ENCODE results near the gene PLS3.
"Not testable (repeated sequence)": the region's sequence is repeated elsewhere in the genome, so short reads cannot be mapped to it uniquely, and the experiment has no call there.

The PLS3 gene

DNA sequence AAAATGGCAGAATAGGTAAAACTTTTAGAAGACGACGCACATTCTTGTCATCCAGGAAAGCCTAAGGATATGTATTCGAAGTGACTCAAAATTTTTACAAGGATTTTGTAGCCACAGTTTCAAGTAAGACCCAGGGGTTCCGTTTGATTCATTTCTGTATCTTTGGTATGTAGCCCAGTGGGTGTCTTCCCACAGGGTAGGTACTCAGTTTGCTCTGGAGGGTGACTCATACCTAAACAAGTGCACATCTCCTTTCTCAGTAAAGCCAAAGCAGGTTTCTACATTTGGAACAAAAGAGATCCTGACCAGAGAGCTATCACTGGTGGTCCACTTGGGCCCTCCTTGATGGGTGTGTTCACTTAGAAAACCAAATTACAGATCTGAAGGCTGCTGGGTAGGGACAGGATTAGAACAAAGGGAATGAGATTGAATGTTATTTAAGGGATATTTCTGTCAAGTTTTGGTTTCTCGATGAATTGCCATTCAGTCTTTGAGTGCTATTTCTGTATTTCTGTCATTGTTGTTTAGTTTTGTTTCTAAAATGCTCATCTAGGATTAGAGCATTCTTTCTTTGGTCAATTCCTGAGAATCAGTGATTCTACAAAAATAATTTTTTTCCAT lies 56.1 kb downstream of the PLS3 start:
- no peak for DNase-seq

DNA sequence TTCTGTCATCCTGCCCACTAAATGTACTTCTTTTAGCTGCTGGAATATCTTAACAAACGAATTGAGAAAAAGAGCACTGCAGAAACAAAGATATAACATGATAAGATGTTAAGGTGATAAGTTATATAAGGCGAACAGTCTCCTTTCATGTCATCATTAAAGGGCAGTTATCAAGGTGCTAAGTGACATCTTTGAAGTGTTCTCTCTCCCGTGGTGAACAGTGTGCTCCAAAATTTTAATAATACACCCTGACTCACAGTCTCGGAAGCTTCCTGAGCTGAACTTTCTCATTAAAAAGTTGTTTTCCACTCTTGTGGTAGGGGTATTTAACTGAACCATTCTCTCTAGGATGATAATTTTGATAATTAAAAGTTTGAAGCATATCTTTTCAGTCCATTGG lies 61.6 kb downstream of the PLS3 start:
- DNase-seq: no peak

DNA sequence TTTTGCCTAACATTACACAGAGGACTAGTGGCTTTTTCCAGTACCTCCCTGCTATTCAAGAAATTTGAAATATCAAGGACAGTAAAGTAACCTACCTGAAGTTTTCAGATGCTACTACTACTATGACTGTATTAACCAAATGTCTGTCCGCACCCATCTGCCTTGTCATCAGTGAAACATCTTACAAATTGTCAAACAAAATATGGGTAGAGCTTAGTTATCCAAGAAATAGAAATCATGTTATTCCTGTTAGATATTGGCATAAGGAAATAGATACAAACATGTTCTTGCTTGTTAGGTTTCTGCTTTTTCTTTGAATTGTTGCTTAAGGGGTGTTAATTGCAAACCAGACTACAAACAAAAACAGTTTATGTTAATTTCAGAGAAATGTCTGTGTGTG lies 63.9 kb downstream of the PLS3 start:
- no peak for DNase-seq

DNA sequence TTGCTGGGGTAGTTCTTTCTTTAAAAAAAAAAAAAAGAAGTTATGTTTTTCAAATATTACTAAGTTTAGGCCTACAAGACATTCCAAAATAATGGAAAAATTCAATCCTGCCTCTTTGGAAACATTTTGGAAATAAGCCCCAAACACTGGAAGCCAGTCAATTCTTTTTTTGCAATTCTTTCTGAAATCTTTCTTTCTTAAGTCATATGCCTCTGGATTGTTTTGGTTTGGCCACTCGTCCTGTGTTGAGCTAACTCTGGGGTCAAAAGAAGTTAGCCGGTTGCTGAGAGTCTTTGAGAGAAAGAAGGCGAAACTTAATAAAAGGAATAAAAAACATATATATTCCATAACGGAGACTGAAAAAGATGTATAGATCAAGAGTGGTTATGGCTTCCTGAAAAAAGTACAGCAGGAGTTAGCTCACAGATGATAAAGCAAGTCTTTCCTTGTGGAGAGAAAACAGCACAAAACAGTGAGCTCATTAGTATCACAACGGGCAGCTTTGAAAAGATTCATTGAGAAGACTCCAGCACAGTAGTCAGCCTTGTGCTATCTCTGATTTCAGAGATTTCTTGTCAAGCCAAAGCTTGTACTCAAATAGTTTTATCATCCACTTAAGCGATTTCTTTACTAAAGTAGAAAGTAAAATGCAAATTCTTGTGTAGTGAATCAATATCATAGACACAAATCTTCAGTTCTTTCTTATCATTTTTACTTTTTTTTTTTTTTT lies 64.8 kb downstream of the PLS3 start:
- DNase-seq: no peak

DNA sequence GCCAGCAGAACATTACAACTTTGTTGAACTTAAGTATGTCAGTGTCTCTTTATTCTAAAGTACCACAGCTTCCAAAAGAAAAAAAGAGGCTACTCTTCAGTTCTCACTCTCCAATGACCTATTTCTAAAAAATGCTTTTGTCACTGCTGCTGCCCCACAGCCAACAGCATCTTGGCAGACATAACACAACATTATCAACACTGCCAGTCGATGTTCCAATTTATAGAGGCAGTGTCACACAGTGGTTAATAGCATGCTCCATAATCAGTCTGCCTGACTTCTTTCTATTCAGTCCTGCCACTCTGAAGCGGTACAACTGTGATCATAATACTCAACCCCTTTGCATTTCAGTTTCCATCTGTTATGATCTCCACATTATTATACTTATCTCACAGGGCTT lies 69.2 kb downstream of the PLS3 start:
- DNase-seq: no peak

DNA sequence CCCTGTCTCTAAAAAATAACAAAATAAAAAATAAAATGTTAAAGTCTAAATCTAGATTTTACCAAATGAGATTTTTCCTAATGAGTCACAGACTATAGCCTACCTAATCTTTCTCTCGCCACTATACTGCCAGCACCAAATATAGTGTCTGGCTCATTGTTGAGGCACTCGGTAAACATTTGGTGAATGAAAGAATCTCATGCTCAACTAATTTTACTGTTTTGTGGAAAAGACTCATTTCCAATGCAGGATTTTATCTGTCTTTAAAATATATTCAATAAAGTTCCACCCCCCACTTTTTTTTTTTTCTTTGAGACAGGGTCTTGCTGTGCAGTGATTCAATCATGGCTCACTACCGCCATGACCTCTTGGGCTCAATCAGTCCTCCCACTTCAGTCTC lies 71.5 kb downstream of the PLS3 start:
- DNase-seq: no peak

DNA sequence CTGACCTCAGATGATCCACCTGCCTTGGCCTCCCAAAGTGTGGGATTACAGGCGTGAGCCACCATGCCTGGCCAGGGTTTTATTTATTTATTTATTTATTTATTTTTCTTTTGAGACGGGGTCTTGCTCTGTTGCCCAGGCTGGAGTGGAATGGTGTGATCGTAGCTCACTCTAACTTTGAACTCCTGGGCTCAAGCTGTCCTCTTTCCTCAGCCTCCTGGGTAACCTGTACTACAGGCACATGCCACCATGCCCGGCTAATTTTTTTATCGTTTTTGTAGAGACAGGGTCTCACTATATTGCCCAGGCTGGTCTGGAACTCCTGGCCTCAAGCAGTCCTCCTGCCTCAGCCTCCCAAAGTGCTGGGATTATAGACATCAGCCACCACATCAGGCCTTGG lies 72.4 kb downstream of the PLS3 start:
- not testable (repeated sequence) for DNase-seq

DNA sequence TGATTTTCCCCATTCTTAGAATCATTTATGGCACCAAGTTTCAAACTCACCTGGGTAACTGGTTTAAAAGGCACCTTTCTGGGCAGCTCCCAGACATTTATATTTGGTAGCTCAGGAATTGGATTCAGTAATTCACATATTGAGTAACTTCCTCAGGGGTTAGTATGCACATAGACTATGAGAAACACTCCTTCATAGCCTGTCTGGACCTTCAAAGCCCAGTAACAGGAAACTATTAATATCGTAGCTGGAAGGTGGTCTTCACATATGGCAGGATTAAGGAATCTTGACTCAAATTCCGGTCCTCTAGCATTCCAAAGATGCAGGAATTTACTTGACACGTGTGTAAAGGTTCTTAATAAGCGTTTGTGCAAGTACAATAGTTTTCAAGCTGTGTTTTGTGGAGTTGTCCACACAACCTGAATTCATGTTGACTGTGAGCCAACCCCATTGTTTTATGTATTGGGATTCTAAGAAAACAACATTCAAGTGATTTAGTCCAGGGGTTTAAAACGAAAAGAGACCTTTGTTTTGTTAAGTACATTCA lies 78.4 kb downstream of the PLS3 start:
- DNase-seq: no peak

DNA sequence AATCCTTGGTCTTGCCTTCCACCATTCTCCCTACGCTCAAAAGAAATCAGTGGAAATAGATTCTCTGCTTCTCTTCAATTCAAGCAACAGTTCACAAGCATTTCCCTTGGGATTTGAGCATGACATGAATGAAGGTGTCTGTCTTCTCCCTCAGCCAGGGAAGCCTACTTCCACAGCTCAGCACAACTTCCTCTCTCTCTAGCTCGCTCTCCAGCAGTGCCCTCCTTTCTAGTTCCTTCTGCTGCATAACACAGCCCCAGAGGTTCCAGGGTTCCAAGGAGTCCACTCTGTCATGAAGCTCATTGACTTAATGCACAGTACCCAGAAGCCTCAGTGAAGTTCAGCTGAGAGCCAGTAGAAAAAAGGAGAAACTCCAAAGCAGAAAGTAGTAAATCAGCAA lies 81.3 kb downstream of the PLS3 start:
- no peak for DNase-seq

DNA sequence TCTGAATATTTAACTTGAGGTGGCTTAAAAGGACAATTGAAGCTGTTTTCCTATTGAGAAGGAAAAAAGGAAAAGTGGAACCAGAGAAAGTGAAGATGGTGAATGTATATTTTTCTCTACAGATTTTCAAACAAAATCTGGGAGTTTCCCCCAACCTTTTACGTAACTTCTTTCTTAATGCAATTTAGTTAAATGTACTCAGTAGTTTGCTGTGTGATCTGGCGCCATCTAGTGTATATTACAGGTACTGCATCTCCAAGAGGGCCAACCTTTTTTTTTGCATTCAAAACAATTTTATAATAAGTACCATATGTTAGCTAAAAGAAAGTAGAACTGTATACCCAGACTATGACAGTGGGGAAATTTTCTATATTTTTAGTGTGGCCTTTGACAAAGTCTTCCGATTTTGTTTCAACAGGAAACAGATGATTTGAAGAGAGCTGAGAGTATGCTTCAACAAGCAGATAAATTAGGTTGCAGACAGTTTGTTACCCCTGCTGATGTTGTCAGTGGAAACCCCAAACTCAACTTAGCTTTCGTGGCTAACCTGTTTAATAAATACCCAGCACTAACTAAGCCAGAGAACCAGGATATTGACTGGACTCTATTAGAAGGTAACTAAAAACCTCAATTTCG lies 82.0 kb downstream of the PLS3 start:
- peak; percentile 42 for DNase-seq

DNA sequence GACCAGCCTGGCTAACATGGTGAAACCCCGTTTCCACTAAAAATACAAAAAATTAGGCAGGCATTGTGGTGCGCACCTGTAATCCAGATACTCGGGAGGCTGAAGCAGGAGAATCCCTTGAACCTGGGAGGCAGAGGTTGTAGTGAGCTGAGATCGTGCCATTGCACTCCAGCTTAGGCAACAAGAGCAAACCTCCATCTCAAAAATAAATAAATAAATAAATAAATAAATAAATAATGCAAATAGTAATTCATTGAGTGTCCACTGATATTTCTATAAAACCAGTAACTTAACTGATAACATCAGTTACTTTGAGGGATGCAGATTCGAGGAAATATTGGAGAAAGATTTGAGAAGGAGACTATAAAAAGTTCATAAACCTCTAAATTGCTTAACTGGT lies 83.4 kb downstream of the PLS3 start:
- DNase-seq: not testable (repeated sequence)

DNA sequence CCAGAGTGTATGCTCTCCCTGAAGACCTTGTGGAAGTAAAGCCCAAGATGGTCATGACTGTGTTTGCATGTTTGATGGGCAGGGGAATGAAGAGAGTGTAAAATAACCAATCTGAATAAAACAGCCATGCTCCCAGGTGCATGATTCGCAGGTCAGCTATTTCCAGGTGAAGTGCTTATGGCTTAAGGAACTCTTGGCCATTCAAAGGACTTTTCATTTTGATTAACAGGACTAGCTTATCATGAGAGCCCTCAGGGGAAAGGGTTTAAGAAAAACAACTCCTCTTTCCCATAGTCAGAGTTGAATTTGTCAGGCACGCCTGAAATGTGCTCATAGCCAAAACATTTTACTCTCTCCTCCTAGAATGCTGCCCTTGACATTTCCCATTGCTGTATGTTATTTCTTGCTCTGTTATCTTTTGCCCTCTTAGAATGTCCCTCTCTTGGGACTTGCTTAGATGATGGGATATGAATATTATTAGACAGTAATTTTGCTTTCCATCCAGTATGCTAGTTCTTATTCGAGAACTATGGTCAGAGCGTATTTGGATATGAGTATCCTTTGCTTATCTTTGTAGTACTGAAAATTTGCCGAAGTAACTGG lies 88.6 kb downstream of the PLS3 start:
- DNase-seq: no peak

DNA sequence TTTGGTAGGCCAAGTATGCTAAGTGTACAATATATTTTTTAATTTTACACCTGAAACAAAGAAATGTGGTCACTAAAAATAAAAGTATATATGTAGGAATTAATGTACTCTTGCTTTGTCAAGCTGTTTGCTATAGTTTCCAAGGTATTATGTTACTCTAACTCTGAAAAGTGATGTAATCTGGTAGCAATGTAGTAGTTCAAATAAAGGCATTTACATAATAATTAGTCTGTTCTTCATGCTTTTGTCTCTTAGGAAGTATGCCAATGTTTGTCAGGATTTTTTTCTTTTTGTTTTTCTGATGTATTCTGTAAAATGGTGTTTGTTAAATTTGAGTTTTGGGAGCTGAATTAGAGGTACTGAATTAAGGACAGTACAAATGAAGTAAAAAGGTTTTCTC lies 89.5 kb downstream of the PLS3 start:
- no peak for DNase-seq

DNA sequence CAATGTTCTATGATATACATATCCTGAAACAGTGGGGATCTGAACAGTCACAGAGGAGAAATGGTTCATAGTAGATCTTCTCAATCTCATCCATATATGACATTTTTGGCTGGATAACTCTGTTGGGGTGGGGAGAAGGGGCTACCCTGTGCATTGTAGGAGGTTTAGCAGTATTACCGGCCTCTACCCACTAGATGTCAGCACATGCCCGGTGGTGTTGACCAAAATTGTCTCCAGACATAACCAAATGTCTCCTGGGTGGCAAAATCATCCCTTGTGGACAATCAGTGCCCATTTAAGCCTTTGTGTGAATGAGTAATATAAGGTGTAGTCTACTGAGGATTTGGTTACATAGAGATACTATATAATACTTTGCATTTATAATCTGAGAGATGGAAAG lies 89.9 kb downstream of the PLS3 start:
- DNase-seq: peak; percentile 51

DNA sequence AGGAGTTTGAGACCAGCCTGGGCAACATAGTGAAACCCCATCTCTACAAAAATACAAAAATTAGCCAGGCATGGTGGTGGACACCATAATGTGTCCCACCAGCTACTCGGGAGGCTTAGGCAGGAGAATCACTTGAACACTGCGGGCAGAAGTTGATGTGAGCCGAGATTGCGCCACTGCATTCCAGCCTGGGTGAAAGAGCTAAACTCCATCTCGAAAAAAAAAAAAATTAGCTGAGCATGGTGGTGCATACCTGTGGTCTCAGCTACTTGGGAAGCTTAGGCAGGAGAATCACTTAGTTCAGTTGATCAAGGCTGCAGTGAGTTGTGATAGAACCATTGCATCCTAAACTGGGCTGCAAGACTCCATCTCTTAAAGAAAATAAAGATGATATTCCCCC lies 91.2 kb downstream of the PLS3 start:
- no peak for DNase-seq

DNA sequence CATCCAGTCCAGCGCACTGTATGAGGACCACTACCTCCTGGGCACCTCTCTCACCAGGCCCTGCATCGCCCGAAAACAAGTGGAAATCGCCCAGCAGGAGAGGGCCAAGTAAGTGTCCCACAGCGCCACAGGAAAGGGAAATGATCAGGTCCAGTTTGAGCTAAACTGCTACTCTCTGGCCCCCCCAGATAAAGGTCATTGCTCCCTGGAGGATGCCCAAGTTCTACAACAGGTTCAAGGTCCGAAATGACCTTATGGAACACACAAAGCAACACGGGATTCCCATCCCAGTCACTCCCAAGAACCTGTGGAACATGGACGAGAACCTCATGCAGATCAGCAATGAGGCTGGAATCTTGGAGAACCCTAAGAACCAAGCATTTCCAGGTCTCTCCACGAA lies 104.1 kb downstream of the PLS3 start:
- no peak for DNase-seq

DNA sequence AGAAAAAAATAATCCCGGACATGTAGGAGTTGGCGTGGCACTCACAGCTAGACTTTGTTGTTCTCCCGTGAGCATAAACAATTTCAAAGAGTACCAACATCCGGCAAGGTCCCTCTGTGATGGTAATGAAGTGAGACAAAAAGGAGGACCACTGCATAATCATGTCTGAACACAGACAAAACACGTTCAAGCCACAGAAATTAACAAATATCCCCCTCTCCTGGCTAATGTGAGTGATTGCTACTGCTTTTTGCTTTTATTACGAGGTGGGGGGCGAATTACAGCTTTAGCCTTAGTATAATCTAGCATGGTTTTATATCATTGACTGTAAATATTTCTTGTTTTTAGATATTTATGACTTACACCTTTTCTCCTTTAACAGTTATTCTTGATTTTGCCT lies 118.5 kb downstream of the PLS3 start:
- DNase-seq: peak; percentile 66

DNA sequence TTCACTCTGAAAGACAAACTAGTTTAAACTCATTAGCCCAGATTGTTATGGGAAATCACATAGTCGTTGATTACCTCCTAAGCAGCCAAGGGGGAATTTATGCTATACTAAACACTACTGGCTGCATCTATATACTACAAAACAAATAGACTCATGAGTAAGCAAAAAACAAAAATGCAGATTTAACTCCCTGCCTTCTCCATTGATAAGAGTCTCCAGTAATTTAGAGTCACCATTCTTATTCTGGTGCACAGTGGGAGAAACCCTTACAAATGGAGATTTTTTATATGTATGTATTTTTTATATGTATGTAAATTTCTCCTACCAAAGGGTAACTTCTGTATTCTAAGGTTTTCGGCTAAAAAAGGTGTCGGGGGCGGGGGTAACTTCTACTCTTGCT lies 126.6 kb downstream of the PLS3 start:
- DNase-seq: no peak

DNA sequence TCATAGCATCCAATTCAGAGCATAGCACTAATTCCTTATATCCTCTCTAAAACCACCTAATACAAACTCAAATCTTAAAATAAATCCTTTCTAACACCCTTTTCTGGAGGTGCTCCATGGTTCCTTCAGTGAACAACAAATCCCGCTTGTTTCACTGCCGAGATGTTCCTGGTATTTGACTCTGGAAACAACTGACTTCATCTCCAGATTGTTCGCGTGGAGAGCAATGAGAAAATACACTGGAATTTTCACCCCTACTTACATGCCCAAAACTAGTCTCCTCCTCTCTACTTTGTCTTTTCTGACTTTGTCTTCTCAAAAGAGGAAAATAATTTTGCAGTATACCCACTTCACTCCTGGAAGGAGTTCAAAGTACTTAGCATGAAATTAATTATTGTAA lies 129.0 kb downstream of the PLS3 start:
- no peak for DNase-seq

DNA sequence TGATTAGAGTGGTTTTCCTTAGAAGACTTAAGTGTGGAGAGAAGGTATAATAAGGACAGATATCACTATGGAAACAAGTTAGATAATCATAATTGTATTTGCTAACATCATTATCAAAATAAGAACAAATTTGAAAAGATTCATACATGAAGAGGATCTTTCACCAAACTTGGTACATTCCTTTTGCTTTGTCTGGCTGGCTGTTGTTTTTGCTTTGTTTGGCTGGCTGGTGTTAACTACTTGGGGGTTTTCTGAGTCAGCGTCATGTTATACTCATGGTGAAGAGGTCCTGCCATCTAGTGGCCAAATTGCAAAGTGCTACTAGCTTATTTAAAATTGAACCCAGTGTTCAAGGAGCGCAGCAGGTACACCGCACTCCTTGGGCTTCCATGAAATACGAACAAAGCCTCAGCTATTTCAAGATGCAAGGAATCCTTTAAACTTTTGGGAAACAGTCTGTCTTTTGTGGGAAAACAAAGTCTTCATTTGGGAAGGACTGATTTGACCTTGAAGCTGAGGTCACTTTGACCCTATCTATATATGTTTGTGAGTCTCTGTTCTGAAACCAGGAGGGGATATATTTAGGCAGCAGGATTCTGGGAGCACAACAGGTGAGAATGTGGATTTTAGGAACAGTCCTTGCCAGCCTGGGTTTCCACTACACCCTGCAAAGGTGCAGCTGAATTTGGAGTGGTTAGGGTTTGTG lies 129.7 kb downstream of the PLS3 start:
- DNase-seq: peak; percentile 35

DNA sequence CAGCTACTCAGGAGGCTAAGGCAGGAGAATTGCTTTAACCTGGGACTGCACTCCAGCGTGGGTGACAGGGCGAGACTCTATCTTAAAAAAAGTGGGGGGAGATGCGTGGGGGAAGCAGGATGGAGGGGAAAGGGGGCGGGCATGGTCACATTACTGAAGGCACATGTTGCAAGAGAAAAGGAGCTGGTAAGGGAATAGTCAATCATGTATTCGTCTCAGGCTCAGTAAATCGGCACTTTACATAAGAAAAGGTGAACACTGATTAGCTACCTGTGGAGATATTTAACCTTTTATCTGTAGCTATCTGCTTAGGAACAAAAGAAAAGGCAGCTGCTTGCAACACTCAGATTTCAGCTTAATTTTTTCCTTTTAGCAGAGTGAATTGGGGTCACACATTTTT lies 132.5 kb downstream of the PLS3 start:
- DNase-seq: no peak

DNA sequence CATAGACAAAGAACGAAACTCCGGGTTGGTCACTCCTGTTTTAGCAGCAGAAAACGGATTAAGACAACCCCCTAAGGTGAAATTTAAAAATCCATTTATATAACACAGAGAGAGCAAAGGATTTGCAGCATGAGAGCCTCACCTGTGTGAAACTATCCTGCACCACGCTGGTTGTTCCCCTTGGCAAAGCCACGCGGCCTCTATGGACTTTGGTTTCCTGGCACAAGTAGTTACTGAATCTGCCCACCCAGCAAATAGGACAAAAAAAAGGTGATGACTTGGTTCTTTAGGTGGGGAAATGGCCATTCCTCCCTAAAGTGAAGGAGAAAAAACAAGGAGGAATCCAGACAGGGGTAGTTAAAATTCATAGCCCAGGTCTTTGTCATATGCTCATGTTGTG lies 133.1 kb downstream of the PLS3 start:
- DNase-seq: no peak

DNA sequence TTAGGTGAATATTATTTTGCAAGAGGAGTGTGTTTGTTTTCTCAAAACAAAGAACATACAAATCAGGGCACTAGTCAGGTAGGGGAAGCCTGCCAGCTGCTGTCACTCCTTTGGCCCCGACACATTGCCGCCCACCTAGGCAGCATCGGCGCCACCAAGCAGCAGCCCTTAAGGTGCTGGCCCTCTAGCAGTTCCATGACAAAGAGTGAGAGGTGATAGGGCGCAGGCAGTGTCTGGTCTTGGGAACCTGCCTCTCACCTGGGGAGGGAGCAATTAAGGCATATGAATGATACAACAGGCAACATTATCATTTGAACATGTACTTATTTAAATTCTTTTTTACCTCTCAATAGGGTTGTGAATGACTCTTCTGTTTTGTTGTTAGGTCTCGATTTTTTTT lies 135.1 kb downstream of the PLS3 start:
- DNase-seq: no peak

All from NCI-H1092 treated with DMSO at 0.1 percent for 48 hours (cell line).